ENCODE measurements around the gene STMN3. TPM values are rescaled to one million over a fixed set of nuclear protein-coding genes. Genes with fewer than 3 reads are reported as not detected.
A peak's percentile ranks its signal among the peaks of the same experiment; 100 is the strongest.

Gene STMN3
- total and polyA plus RNA-seq, 7 donors, result 1.8 to 25.2 (median 19.9) TPM

DNA sequence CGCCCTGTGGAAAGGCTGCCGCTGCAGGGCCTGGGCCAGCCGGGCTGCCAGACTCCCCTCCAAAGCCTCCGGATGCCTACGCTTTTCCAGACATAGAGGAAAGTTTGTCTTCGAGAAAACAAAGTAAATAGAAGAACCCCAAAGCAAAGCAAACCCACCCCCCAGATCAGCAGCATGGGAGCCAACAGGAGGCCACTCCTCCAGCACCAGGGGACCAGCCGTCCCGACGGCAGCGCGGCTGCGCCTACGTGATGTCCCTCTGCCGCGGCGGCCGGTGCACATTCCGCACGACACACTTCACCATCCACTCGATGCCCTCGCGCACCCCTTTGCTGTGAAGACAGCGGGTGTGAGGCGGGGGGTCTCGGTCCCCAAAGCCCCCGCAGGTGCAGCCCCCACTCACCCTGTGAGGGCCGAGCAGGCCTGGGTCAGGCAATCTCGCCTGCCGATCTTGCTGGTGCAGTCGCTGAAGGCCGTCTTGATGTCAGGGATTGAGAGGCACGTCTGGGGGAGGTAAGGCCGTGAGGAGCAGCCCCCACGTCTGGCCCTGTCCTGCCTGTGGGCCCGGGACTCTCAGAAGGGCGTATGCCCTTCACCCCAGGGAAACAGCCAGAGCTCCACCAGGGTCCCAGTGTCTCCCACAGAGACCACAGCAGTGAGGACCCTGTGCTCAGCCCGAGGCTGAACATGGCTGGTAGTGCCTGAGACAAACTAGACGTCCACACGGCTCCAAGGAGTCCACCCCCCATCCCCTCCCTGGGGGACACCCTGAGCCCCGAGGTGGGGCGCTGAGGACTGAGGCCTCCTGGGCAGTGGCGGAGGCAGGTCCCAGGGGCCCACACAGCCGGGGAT, 47.2 kb upstream of the STMN3 start:
- H3K4me3 ChIP-seq, result no peak overlapping the region
- peak overlapping the region in 3 of 4 donors; percentile 56 to 69 (median 57) for H3K27ac ChIP-seq
- WGBS, 2 donors, result 92% methylated on average over 43 of the region's 43 CpGs
- no peaks in the 10 kb centered on the region for H3K9me3 ChIP-seq
- H3K36me3 ChIP-seq, result peaks cover 0 to 35% (median 4%) of the 10 kb centered on the region in 4 donors
- H3K27me3 ChIP-seq, result no peaks in the 10 kb centered on the region
- TF ChIP-seq POLR2AphosphoS5 (IDR thresholded peaks at IDR 0.05), result peak in 2 of 4 donors; percentile 2 to 26
- no peak for TF ChIP-seq POLR2A (IDR thresholded peaks at IDR 0.05)
- TF ChIP-seq, protein P1, sequence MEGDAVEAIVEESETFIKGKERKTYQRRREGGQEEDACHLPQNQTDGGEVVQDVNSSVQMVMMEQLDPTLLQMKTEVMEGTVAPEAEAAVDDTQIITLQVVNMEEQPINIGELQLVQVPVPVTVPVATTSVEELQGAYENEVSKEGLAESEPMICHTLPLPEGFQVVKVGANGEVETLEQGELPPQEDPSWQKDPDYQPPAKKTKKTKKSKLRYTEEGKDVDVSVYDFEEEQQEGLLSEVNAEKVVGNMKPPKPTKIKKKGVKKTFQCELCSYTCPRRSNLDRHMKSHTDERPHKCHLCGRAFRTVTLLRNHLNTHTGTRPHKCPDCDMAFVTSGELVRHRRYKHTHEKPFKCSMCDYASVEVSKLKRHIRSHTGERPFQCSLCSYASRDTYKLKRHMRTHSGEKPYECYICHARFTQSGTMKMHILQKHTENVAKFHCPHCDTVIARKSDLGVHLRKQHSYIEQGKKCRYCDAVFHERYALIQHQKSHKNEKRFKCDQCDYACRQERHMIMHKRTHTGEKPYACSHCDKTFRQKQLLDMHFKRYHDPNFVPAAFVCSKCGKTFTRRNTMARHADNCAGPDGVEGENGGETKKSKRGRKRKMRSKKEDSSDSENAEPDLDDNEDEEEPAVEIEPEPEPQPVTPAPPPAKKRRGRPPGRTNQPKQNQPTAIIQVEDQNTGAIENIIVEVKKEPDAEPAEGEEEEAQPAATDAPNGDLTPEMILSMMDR (IDR thresholded peaks at IDR 0.05), result no peak
- no peak for TF ChIP-seq EP300 (IDR thresholded peaks at IDR 0.05)
- H3K4me1 ChIP-seq, result peaks cover 0 to 43% (median 37%) of the 10 kb centered on the region in 4 donors
- peak; percentile 66 for DNase-seq
- intact Hi-C loops (cut with DNase I), result no loop called here

- no peaks in the 10 kb centered on the region for H3K9me3 ChIP-seq
- H3K4me1 ChIP-seq, result peaks cover 0 to 43% (median 37%) of the 10 kb centered on the region in 4 donors
- intact Hi-C loops (cut with DNase I), result no loop called here
- no peak overlapping the region for H3K4me3 ChIP-seq
- 84% methylated on average over 24 of the region's 24 CpGs for WGBS, 2 donors
- DNase-seq, result peak; percentile 64
- peak in 1 of 4 donors; percentile 25 for TF ChIP-seq POLR2AphosphoS5 (IDR thresholded peaks at IDR 0.05)
- TF ChIP-seq, protein P1 (IDR thresholded peaks at IDR 0.05), result no peak
- no peaks in the 10 kb centered on the region for H3K27me3 ChIP-seq
- peaks cover 0 to 35% (median 8%) of the 10 kb centered on the region in 4 donors for H3K36me3 ChIP-seq
- H3K27ac ChIP-seq, result peak overlapping the region in 3 of 4 donors; percentile 56 to 69 (median 57)
These were observed 46.4 kb upstream of the STMN3 start for GRCh38 chr20:63699466-63700198.

- TF ChIP-seq, protein P1 (IDR thresholded peaks at IDR 0.05), result no peak
- peak in 3 of 4 donors; percentile 26 to 74 (median 28) for TF ChIP-seq POLR2AphosphoS5 (IDR thresholded peaks at IDR 0.05)
- peak in 1 of 4 donors; percentile 61 for TF ChIP-seq EP300 (IDR thresholded peaks at IDR 0.05)
- Histone ChIP-seq H3K27me3 (no peaks in the 10 kb centered on the region), H3K4me1 (peaks cover 0 to 43% (median 37%) of the 10 kb centered on the region in 4 donors), H3K27ac (peak overlapping the region in 3 of 4 donors; percentile 56 to 69 (median 57)), H3K9me3 (no peaks in the 10 kb centered on the region), H3K36me3 (peaks cover 2 to 35% (median 9%) of the 10 kb centered on the region in 4 donors), H3K4me3 (no peak overlapping the region)
- 62 to 67% methylated on average over 19 of the region's 19 CpGs for WGBS, 2 donors
- DNase-seq, result peak; percentile 83
- intact Hi-C loops (cut with DNase I), result no loop called here
These were observed 45.7 kb upstream of the STMN3 start for GRCh38 chr20:63698739-63699465.

DNA sequence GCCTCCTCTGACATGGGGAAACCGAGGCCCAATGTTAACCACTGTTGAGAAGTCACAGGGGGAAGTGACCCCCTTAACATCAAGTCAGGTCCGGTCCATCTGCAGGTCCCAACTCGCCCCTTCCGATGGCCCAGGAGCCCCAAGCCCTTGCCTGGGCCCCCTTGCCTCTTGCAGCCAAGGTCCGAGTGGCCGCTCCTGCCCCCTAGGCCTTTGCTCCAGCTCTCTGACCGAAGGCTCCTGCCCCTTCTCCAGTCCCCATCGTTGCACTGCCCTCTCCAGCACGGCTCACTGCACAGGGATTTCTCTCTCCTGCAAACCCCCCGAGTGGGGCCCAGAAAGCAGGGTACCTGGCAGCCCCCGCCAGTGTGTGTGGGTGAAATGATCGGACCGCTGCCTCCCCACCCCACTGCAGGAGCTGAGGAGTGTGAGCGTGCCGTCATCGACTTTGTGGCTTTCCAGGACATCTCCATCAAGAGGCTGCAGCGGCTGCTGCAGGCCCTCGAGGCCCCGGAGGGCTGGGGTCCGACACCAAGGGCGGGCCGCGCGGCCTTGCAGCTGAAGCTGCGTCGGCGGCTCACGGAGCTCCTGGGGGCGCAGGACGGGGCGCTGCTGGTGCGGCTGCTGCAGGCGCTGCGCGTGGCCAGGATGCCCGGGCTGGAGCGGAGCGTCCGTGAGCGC, 44.8 kb upstream of the STMN3 start:
- intact Hi-C loops (cut with DNase I), result no loop called here
- Histone ChIP-seq H3K4me1 (peaks cover 0 to 43% (median 37%) of the 10 kb centered on the region in 4 donors), H3K36me3 (peaks cover 6 to 26% (median 11%) of the 10 kb centered on the region in 4 donors), H3K27me3 (no peaks in the 10 kb centered on the region), H3K9me3 (no peaks in the 10 kb centered on the region), H3K4me3 (no peak overlapping the region), H3K27ac (peak overlapping the region in 1 of 4 donors; percentile 69)
- WGBS, 2 donors, result 87 to 90% methylated on average over 40 of the region's 40 CpGs
- no peak for TF ChIP-seq EP300 (IDR thresholded peaks at IDR 0.05)
- TF ChIP-seq POLR2A (IDR thresholded peaks at IDR 0.05), result no peak
- TF ChIP-seq, protein P1 (IDR thresholded peaks at IDR 0.05), result no peak
- no peak for TF ChIP-seq POLR2AphosphoS5 (IDR thresholded peaks at IDR 0.05)
- peak; percentile 66 for DNase-seq

All from sigmoid colon (tissue), 7 donors.